ENCODE data around the gene BLOC1S4. TPM values are rescaled to one million over a fixed set of nuclear protein-coding genes. Genes with fewer than 3 reads are reported as not detected.
A peak's percentile ranks its signal among the peaks of the same experiment; 100 is the strongest.

Gene BLOC1S4
- total RNA-seq, 1 experiment from 2014 or later, result 14.9 TPM

GRCh38 chr4:6716958-6717655 is 1.1 kb downstream of the BLOC1S4 start:
- Histone ChIP-seq H3K4ac (ENCODE audit: low read depth, low read length) (no peak overlapping the region), H3K27ac (ENCODE audit: insufficient read length, low read depth, low read length) (no peak overlapping the region), H4K91ac (ENCODE audit: insufficient read length, low read depth, low read length) (no peak overlapping the region), H3K79me1 (ENCODE audit: insufficient read depth, low read depth, low read length, poor library complexity, severe bottlenecking) (no peaks in the 10 kb centered on the region), H4K8ac (replicated peaks; ENCODE audit: insufficient read length, low read depth, low read length) (no peak overlapping the region), H3K18ac (ENCODE audit: insufficient read length, low read depth, low read length) (no peak overlapping the region), H2BK20ac (ENCODE audit: low read depth, low read length, poor library complexity, severe bottlenecking) (no peak overlapping the region), H2AK5ac (ENCODE audit: insufficient read length, low read length) (no peak overlapping the region), H3K9me3 (ENCODE audit: control insufficient read depth, low read depth, low read length) (no peaks in the 10 kb centered on the region), H2BK15ac (ENCODE audit: low read depth, low read length) (no peak overlapping the region), H2BK5ac (ENCODE audit: insufficient read length, low read length) (no peak overlapping the region), H3K9ac (ENCODE audit: extremely low read depth, insufficient read length, low read length) (peak overlapping the region; percentile 84), H2BK120ac (ENCODE audit: low read depth, low read length, poor library complexity, severe bottlenecking) (no peak overlapping the region), H3K79me2 (ENCODE audit: insufficient read depth, low read length) (peaks cover 8% of the 10 kb centered on the region; the same call in 1 of the 2 replicates), H4K5ac (ENCODE audit: insufficient read length, low read depth, low read length) (no peak overlapping the region), H4K20me1 (ENCODE audit: control insufficient read depth, insufficient read depth, insufficient read length) (no peaks in the 10 kb centered on the region), H3K4me1 (ENCODE audit: insufficient read depth, low read length) (peaks cover 2% of the 10 kb centered on the region; the same call in 1 of the 2 replicates), H2BK12ac (ENCODE audit: insufficient read length, low read depth, low read length) (no peak overlapping the region), H3K23me2 (ENCODE audit: insufficient read length, low read depth, low read length, poor library complexity, severe bottlenecking) (peaks cover 9% of the 10 kb centered on the region), H3K23ac (ENCODE audit: insufficient read length, low read depth, low read length) (no peak overlapping the region), H3K56ac (ENCODE audit: insufficient read length, low read depth, low read length) (no peak overlapping the region), H2AFZ (ENCODE audit: low read length) (no peak overlapping the region), H3K4me2 (ENCODE audit: insufficient read depth, insufficient read length, low read length) (peak overlapping the region; percentile 57), H3T11ph (ENCODE audit: low read length) (no peak overlapping the region), H3K14ac (ENCODE audit: insufficient read depth, low read length) (no peak overlapping the region), H3K27me3 (ENCODE audit: insufficient read depth, low read length) (peaks cover 2% of the 10 kb centered on the region)
- Mint-ChIP-seq H3K4me3 (peak overlapping the region; percentile 84 to 88), H3K4me1 (peaks cover 9 to 23% of the 10 kb centered on the region in 2 experiments), H3K27ac (0 out of 7 replicates have a peak overlapping the region, but pooled peaks of 1 of the 3 experiments have one; percentile 22), H3K27me3 (ENCODE audit: low read depth) (peaks cover 30% of the 10 kb centered on the region), H3K36me3 (ENCODE audit: insufficient read depth in 1 of 3, low read depth in 3 of 3) (peaks cover 2 to 3% (median 3%) of the 10 kb centered on the region in 3 experiments; a peak in 3 of 7 replicates), H3K9me3 (peaks cover 2 to 3% of the 10 kb centered on the region in 2 experiments; a peak in 2 of 5 replicates)
- no peak for DNase-seq
- no CpG with 5 or more reads among the region's 7 CpGs for WGBS (ENCODE audit: extremely low coverage, insufficient read length, low lambda C conversion rate)
- TF ChIP-seq CTCF (conservative IDR thresholded peaks at IDR 0.05), result no peak
